Muscle of leg (tissue), 11 donors: ENCODE results near the gene FLVCR1. TPM values are rescaled to one million over a fixed set of nuclear protein-coding genes. Genes with fewer than 3 reads are reported as not detected.
"Not testable (repeated sequence)": the region's sequence is repeated elsewhere in the genome, so short reads cannot be mapped to it uniquely, and the experiment has no call there.

Source experiments
- DNase-seq: peaks from one replicate; pipeline ENCODE4 v3.0.0; 2013
- H3K27ac ChIP-seq: one replicate; pipeline ENCODE4 v1.5.1; 2013; ENCODE audit warnings: mild to moderate bottlenecking, low read length, control low read depth
- H3K27me3 ChIP-seq: one replicate; pipeline ENCODE4 v1.6.1; 2013; ENCODE audit warnings: low read length; ENCODE audit not compliant: control insufficient read depth, insufficient read depth
- H3K36me3 ChIP-seq: one replicate; pipeline ENCODE4 v1.6.1; 2013; ENCODE audit warnings: low read length; ENCODE audit not compliant: control insufficient read depth, insufficient read depth
- H3K4me1 ChIP-seq: one replicate; pipeline ENCODE4 v1.6.1; 2013; ENCODE audit warnings: low read length; ENCODE audit not compliant: control insufficient read depth, insufficient read depth
- H3K4me3 ChIP-seq: one replicate; pipeline ENCODE4 v1.5.1; 2013; ENCODE audit warnings: low read length, control low read depth
- H3K9me3 ChIP-seq: replicated peaks from 2 replicates; pipeline ENCODE4 v1.6.1; 2013; ENCODE audit warnings: low read depth, low read length; ENCODE audit not compliant: control insufficient read depth
- WGBS: methylation state at CpG from one replicate; pipeline ENCODE4 v1.1.5; 2013; ENCODE audit warnings: missing lambda C conversion rate; ENCODE audit not compliant: insufficient coverage; 5-methylcytosine and 5-hydroxymethylcytosine counted together
- polyA plus RNA-seq, 8 donors: library from polyadenylated mRNA; unstranded; fragments of 120-200 nt; gene quantifications; one replicate each; pipeline versions ENCODE4 v1.2.1 to v1.2.3, GENCODE V29; 2013; ENCODE audit warnings: inconsistent platforms in 1 of 8, low replicate concordance in 1 of 8; ENCODE audit not compliant: insufficient read length in 8 of 8, insufficient read depth in 1 of 8
- total RNA-seq: library from RNA; stranded (reverse); fragments of 120-200 nt; gene quantifications from one replicate; pipeline ENCODE4 v1.2.4, GENCODE V29; 2013

The FLVCR1 gene
- total and polyA plus RNA-seq, 9 donors = 5.7 to 8.4 (median 6.1) TPM

DNA sequence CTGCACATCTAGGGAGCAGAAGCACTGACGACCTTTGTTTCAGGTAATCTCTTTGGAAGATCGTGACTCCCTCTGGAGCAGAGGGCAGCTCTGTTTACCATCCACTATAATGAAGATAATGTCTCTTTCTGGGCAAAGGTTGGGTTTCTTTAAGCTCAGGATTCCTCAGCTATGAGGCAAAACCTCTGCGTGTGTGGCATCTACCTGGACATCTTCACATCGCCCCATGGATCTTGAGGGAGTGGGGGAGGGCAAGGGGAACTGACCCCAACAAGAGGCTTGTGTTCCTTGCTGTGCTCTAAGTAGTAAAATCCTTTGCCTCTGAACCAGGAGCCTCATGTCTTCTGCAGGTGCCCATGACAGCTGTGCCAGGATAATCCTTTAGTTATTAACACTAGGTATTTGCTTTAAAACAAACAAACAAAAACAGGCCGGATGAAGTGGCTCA is 30.2 kb upstream of the FLVCR1 start:
- H3K27me3 ChIP-seq = no peaks in the 10 kb centered on the region
- H3K4me1 ChIP-seq = no peaks in the 10 kb centered on the region
- peaks cover 8% of the 10 kb centered on the region for H3K9me3 ChIP-seq
- H3K4me3 ChIP-seq = no peak overlapping the region
- no peak for DNase-seq
- H3K27ac ChIP-seq = no peak overlapping the region
- no peaks in the 10 kb centered on the region for H3K36me3 ChIP-seq
- WGBS = 90% methylated on average over 2 of the region's 5 CpGs

DNA sequence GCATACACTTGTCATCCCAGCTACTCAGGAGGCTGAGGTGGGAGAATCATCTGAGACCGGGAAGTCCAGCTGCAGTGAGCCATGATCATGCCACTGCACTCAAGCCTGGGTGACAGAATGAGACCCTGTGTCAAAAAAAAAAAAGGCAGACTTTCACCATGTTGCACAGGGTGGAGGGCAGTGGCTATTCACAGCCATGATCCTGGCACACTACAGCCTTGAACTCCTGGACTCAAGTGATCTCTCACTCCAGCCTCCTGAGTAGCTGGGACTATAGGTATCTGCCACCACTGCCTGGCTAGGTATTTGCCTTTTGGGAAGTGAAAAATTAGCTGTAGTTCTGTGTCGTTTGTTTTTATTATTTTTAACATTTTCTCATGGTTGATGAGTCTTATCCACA is 29.7 kb upstream of the FLVCR1 start:
- H3K4me1 ChIP-seq = no peaks in the 10 kb centered on the region
- no peak overlapping the region for H3K27ac ChIP-seq
- WGBS = no CpG with 5 or more reads among the region's 2 CpGs
- peaks cover 8% of the 10 kb centered on the region for H3K9me3 ChIP-seq
- no peaks in the 10 kb centered on the region for H3K36me3 ChIP-seq
- H3K4me3 ChIP-seq = no peak overlapping the region
- no peak for DNase-seq
- no peaks in the 10 kb centered on the region for H3K27me3 ChIP-seq

DNA sequence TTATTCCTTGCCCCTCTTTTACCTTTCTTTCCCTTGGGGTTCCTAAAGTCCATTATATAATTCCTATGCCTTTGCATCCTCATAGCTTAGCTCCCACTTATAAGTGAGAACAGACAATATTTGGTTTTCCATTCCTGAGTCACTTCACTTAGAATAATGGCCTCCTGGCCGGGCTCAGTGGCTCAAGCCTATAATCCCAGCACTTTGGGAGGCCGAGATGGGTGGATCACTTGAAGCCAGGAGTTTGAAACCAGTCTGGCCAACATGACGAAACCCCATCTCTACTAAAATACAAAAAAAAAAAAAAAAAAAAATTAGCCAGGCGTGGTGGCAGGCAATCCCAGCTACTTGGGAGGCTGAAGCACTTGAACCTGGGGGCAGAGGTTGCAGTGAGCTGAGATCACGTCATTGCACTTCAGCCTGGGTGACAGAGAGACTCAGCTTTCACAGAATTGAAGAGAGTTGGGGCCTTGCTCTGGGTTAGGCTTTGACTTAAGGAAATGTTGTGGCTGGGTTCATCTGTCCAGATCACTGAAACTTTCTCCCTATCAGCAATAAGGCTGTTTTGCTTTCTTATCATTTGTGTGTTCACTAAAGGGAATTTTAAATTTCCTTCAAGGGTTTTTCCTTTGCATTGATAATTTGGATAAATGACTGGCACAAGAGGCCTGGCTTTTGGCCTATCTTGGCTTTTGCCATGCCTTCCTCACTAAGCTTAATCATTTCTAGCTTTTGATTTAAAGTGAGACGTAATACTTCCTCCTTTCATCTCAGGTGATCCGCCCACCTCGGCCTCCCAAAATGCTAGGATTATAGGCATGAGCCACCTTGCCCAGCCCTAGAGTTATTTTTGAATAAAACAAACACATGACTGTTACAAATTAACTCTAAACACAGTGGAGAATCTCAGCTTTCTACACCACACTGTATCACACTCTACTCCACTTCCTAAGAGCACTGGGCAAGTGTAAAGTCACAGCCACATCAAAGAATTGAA is 24.6 kb upstream of the FLVCR1 start:
- H3K27me3 ChIP-seq, H3K36me3 ChIP-seq, H3K27ac ChIP-seq, H3K4me3 ChIP-seq, H3K9me3 ChIP-seq, DNase-seq, H3K4me1 ChIP-seq: not testable (repeated sequence)
- WGBS = 83% methylated on average over 5 of the region's 8 CpGs

DNA sequence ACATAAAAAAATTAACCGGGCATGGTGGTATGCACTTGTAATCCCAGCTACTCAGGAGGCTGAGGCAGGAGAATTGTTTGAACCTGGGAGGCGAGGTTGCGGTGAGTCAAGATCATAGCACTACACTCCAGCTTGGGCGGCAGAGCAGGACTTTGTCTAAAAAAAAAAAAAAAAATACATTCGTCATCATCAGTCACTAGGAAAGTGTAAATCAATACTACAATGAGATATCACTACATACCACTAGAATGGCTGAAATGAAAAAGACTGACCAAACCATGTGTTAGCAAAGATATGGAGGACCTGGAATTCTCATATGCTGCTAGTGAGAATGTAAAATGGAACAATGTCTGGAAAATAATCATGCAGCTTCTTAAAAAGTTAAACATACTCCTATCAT is 19.9 kb upstream of the FLVCR1 start:
- H3K36me3 ChIP-seq = no peaks in the 10 kb centered on the region
- WGBS = no CpG with 5 or more reads among the region's 5 CpGs
- H3K4me1 ChIP-seq = no peaks in the 10 kb centered on the region
- no peak for DNase-seq
- no peaks in the 10 kb centered on the region for H3K27me3 ChIP-seq
- H3K27ac ChIP-seq = no peak overlapping the region
- H3K9me3 ChIP-seq = no peaks in the 10 kb centered on the region
- no peak overlapping the region for H3K4me3 ChIP-seq

DNA sequence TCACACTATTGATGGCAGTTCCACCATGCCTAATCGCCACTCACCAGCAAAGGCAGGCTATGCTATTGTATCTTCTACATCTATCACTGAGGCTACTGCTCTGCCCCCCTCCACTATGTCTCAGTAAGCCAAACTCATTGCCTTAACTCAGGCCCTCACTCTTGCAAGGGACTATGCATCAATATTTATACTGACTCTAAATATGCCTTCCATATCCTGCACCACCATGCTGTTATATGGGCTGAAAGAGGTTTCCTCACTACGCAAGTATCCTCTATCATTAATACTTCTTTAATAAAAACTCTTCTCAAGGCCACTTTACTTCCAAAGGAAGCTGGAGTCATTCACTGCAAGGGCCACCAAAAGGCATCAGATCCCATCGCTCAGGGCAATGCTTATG is 13.6 kb upstream of the FLVCR1 start:
- not testable (repeated sequence) for H3K4me3 ChIP-seq, H3K27me3 ChIP-seq, H3K9me3 ChIP-seq, H3K27ac ChIP-seq, H3K4me1 ChIP-seq, H3K36me3 ChIP-seq, DNase-seq
- WGBS = 100% methylated on average over 1 of the region's 3 CpGs

DNA sequence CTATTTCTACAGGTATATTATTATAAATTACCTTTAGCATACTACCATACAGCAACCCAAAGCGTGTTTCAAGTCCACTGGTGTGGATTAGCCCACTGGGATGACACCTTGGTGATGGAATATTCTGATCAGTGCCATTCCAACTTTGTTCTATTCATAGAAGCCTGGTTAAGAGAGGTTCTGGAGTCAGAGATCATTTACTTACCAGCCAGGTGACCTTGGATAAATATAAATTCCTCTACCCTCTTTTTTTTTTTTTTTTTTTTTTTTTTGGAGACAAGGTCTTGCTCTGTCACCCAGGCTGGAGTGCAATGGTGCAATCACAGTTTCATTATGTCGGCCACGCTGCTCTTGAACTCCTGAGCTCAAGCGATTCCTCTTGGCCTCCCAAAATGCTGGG is 10.5 kb upstream of the FLVCR1 start, which contains the start of gene SPATA45:
Gene SPATA45, minus strand, starts transcription at position 101 of the 400 bp plus-strand sequence. CDS start 11,500 bp downstream, outside the sequence.
- Histone ChIP-seq H3K36me3 (no peaks in the 10 kb centered on the region), H3K9me3 (no peaks in the 10 kb centered on the region), H3K27me3 (no peaks in the 10 kb centered on the region), H3K27ac (no peak within 1 kb of the TSS), H3K4me1 (no peaks in the 10 kb centered on the region), H3K4me3 (no peak within 1 kb of the TSS)
- no peak for DNase-seq
- WGBS = 94% methylated on average over 3 of the region's 4 CpGs

DNA sequence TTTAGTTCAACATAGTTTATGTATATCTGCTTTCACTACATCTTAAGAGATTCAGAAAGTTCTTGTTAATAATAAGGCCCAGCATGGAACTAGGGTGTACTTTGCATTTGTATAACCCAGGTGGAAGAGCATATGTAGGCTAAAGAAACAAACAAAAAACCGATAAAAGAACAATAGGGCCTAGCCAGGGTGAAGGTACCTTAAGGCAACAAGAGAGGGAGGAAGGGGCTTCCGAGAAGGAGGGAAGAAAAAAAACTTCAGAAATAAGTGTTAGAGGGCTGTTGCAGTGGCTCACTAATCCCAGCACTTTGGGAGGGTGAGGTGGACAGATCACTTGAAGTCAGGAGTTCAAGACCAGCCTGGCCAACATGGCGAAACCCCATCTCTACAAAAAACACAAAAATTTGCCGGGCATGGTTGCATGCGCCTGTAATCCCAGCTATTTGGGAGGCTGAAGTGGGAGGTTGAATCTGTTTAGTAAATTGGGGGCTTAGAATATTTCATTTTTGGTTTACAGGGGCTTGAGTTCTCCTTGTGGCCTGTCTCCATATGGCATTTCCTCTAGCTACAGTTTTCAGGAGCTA is 5.9 kb upstream of the FLVCR1 start:
- 84% methylated on average over 2 of the region's 5 CpGs for WGBS
- H3K4me1 ChIP-seq = peaks cover 3% of the 10 kb centered on the region
- H3K27ac ChIP-seq = no peak overlapping the region
- H3K36me3 ChIP-seq = no peaks in the 10 kb centered on the region
- DNase-seq = no peak
- no peaks in the 10 kb centered on the region for H3K9me3 ChIP-seq
- H3K4me3 ChIP-seq = no peak overlapping the region
- H3K27me3 ChIP-seq = no peaks in the 10 kb centered on the region

DNA sequence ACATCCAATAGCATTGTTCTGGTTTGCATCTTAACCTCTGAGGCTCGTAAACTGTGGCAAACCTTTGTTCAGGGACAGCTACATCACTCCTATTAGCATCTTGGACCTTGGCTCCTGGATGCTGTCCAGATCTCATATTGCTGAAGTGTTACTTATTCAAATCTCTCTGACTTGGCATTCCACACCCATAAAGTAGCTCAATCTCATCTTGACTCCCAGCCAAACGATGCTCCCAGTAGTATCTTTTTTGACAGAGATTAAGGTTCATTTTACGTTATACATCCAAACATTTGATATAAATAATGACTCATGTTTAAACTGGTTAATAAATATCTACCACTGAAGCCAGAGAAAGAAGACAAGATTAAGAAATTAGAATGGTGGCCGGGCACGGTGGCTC is 4.4 kb upstream of the FLVCR1 start:
- 88% methylated on average over 1 of the region's 5 CpGs for WGBS
- peaks cover 5% of the 10 kb centered on the region for H3K4me1 ChIP-seq
- H3K27ac ChIP-seq = no peak overlapping the region
- H3K4me3 ChIP-seq = no peak overlapping the region
- H3K9me3 ChIP-seq = no peaks in the 10 kb centered on the region
- no peaks in the 10 kb centered on the region for H3K36me3 ChIP-seq
- H3K27me3 ChIP-seq = no peaks in the 10 kb centered on the region
- DNase-seq = no peak

DNA sequence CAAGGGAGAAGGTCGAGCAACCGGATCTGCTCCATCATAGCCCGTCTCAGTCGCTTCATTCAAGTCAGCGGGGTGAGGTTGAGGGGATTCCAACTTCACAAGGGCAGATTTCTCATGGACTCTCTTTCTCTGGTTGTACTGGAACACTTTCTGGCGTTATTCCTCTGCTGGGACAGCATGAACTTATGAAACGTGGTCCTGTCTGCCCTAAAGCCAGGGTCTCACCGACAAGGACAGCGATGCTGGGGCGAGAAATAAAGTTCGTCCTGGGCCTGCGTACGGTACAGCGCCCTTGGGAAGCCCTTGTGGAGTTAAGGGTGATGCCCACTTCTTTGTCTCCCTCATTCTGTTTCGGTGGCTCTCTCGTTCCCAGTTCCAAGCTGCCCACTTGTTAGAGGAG is 1.3 kb upstream of the FLVCR1 start:
- Histone ChIP-seq H3K27me3 (no peaks in the 10 kb centered on the region), H3K4me3 (no peak overlapping the region), H3K36me3 (no peaks in the 10 kb centered on the region), H3K4me1 (peaks cover 19% of the 10 kb centered on the region), H3K9me3 (no peaks in the 10 kb centered on the region), H3K27ac (no peak overlapping the region)
- no peak for DNase-seq
- WGBS = 86% methylated on average over 11 of the region's 16 CpGs

DNA sequence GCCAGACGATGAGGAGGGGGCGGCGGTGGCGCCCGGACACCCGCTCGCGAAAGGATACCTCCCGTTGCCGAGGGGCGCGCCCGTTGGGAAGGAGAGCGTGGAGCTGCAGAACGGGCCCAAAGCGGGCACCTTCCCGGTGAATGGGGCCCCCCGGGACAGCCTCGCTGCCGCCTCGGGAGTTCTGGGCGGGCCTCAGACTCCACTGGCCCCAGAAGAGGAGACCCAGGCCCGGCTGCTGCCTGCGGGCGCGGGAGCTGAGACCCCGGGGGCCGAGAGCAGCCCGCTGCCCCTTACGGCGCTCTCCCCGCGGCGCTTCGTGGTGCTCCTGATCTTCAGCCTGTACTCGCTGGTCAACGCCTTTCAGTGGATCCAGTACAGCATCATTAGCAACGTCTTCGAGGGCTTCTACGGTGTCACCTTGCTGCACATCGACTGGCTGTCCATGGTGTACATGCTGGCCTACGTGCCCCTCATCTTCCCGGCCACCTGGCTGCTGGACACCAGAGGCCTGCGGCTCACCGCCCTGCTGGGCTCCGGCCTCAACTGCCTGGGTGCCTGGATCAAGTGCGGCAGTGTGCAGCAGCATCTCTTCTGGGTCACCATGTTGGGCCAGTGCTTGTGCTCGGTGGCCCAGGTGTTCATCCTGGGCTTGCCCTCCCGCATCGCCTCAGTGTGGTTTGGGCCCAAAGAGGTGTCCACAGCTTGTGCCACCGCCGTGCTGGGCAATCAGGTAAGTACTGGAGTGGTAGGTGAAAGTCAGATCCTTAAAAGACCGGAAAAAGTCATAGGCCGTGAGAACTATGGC is 588 bp downstream of the FLVCR1 start:
- WGBS = 2% methylated on average over 53 of the region's 54 CpGs
- DNase-seq = peak; percentile 54
- H3K9me3 ChIP-seq = no peaks in the 10 kb centered on the region
- H3K36me3 ChIP-seq = no peaks in the 10 kb centered on the region
- no peaks in the 10 kb centered on the region for H3K27me3 ChIP-seq
- peak overlapping the region; percentile 90 for H3K27ac ChIP-seq
- peaks cover 19% of the 10 kb centered on the region for H3K4me1 ChIP-seq
- peak overlapping the region; percentile 77 for H3K4me3 ChIP-seq
